ENCODE data around the gene TFPI. TPM values are rescaled to one million over a fixed set of nuclear protein-coding genes. Genes with fewer than 3 reads are reported as not detected.

Gene TFPI
- total and polyA plus RNA-seq, 8 donors = 7.5 to 118 (median 16.8) TPM

DNA sequence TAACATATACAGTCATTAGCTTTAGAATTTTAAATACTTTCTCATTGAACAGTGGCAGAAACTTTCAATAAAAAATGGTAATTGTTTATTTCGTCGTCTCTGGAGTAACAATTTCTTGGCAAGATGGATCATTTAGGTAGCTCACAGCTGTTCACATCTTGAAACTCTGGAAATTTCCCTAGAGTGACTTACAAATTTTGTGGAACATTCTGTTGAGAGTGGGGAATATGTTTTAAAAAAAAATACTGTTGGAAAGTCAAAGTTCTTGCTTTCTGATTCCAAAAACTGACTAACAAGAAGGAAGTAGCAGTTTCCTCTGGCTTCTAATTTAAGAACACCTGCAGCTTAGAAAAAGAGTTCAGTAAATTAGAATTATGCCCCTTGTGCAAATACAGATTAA, 95.0 kb downstream of the TFPI start:
- intact Hi-C loops (cut with DNase I; ENCODE audit: low total_unique reads) = no loop called here
- no peak for TF ChIP-seq POLR2A (IDR thresholded peaks at IDR 0.05)
- no peak for TF ChIP-seq EP300 (IDR thresholded peaks at IDR 0.05)
- no peak for TF ChIP-seq CTCF (IDR thresholded peaks at IDR 0.05)
- no peak for TF ChIP-seq POLR2AphosphoS5 (IDR thresholded peaks at IDR 0.05)
- 55 to 75% (median 66%) methylated on average over 2 of the region's 2 CpGs for WGBS, 5 donors

DNA sequence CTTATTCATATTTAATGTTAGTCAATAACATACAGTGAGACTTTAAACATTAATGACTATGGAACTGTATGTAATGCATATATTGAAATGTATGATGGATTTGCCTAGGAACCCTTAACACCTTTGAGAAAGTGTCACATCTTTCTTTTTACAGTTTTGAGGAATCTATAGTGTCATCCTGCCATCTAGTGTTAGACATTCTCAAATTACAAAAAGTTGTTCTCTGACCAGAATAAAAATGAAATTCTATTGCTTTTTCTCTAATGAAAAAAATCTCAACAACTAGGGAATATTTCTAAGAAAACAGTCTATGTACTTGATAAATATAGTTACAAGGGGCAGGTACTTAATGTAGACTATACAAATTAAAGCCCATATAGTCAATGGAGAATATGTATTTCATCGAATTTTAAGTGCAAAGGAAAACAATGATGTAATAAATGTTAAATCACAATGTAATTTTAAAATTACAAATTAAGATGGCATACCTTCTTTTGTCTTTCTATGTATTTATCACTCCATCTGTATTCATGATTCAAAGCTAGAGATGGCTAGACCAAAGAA, 101.1 kb downstream of the TFPI start:
- 75 to 92% (median 83%) methylated on average over 1 of the region's 1 CpG for WGBS, 5 donors
- TF ChIP-seq CTCF (IDR thresholded peaks at IDR 0.05) (peak in 3 of 7 experiments; percentile 4 to 17 (median 10)), POLR2AphosphoS5 (IDR thresholded peaks at IDR 0.05) (no peak)
- Histone ChIP-seq H3K27ac (no peak overlapping the region), H3K4me1 (peaks cover 0 to 2% (median 0%) of the 10 kb centered on the region in 4 donors), H3K9me3 (no peaks in the 10 kb centered on the region), H3K27me3 (no peaks in the 10 kb centered on the region), H3K4me3 (no peak overlapping the region), H3K36me3 (no peaks in the 10 kb centered on the region)
- intact Hi-C loops (cut with DNase I; ENCODE audit: low total_unique reads) = loop anchor here (5.0 kb wide), 1 partner anchor 591 kb away; no protein-coding TSS in a partner anchor
- peak in 1 of 2 donors; percentile 50 for DNase-seq

More for the DNA sequence above, 95.0 kb downstream of the TFPI start:
- no peak overlapping the region for H3K4me3 ChIP-seq
- H3K27me3 ChIP-seq = no peaks in the 10 kb centered on the region
- H3K9me3 ChIP-seq = no peaks in the 10 kb centered on the region
- no peaks in the 10 kb centered on the region for H3K4me1 ChIP-seq
- no peak for DNase-seq
- H3K27ac ChIP-seq = no peak overlapping the region
- no peaks in the 10 kb centered on the region for H3K36me3 ChIP-seq

GRCh38 chr2:187451510-187451909, 102.7 kb downstream of the TFPI start:
- intact Hi-C loops (cut with DNase I; ENCODE audit: low total_unique reads) = loop anchor here (5.0 kb wide), 1 partner anchor 589 kb away; no protein-coding TSS in a partner anchor
- H3K4me3 ChIP-seq = no peak overlapping the region
- peaks cover 0 to 6% (median 0%) of the 10 kb centered on the region in 4 donors for H3K4me1 ChIP-seq
- DNase-seq = no peak
- no peaks in the 10 kb centered on the region for H3K27me3 ChIP-seq
- H3K27ac ChIP-seq = no peak overlapping the region
- H3K36me3 ChIP-seq = no peaks in the 10 kb centered on the region
- no peaks in the 10 kb centered on the region for H3K9me3 ChIP-seq
- no peak for TF ChIP-seq CTCF (IDR thresholded peaks at IDR 0.05)
- TF ChIP-seq POLR2A (IDR thresholded peaks at IDR 0.05) = no peak
- TF ChIP-seq EP300 (IDR thresholded peaks at IDR 0.05) = no peak
- no peak for TF ChIP-seq POLR2AphosphoS5 (IDR thresholded peaks at IDR 0.05)

GRCh38 chr2:187447336-187447735, 106.9 kb downstream of the TFPI start:
- 4 to 18% (median 13%) methylated on average over 3 of the region's 3 CpGs for whole genome bisulfite sequencing, 5 donors
- no peaks in the 10 kb centered on the region for H3K36me3 ChIP-seq
- peak overlapping the region in 3 of 5 donors; percentile 1 to 58 (median 52) for H3K27ac ChIP-seq
- H3K4me1 ChIP-seq = peaks cover 0 to 6% (median 0%) of the 10 kb centered on the region in 4 donors
- H3K4me3 ChIP-seq = peak overlapping the region; percentile 21 to 30 (median 26)
- intact Hi-C loops (cut with DNase I; ENCODE audit: low total_unique reads) = no loop called here
- TF ChIP-seq CTCF (IDR thresholded peaks at IDR 0.05) = no peak
- no peaks in the 10 kb centered on the region for H3K9me3 ChIP-seq
- H3K27me3 ChIP-seq = no peaks in the 10 kb centered on the region
- DNase-seq = no peak
